ENCODE measurements around the gene ADAMTS15.

The ADAMTS15 gene, protein sequence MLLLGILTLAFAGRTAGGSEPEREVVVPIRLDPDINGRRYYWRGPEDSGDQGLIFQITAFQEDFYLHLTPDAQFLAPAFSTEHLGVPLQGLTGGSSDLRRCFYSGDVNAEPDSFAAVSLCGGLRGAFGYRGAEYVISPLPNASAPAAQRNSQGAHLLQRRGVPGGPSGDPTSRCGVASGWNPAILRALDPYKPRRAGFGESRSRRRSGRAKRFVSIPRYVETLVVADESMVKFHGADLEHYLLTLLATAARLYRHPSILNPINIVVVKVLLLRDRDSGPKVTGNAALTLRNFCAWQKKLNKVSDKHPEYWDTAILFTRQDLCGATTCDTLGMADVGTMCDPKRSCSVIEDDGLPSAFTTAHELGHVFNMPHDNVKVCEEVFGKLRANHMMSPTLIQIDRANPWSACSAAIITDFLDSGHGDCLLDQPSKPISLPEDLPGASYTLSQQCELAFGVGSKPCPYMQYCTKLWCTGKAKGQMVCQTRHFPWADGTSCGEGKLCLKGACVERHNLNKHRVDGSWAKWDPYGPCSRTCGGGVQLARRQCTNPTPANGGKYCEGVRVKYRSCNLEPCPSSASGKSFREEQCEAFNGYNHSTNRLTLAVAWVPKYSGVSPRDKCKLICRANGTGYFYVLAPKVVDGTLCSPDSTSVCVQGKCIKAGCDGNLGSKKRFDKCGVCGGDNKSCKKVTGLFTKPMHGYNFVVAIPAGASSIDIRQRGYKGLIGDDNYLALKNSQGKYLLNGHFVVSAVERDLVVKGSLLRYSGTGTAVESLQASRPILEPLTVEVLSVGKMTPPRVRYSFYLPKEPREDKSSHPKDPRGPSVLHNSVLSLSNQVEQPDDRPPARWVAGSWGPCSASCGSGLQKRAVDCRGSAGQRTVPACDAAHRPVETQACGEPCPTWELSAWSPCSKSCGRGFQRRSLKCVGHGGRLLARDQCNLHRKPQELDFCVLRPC

DNA sequence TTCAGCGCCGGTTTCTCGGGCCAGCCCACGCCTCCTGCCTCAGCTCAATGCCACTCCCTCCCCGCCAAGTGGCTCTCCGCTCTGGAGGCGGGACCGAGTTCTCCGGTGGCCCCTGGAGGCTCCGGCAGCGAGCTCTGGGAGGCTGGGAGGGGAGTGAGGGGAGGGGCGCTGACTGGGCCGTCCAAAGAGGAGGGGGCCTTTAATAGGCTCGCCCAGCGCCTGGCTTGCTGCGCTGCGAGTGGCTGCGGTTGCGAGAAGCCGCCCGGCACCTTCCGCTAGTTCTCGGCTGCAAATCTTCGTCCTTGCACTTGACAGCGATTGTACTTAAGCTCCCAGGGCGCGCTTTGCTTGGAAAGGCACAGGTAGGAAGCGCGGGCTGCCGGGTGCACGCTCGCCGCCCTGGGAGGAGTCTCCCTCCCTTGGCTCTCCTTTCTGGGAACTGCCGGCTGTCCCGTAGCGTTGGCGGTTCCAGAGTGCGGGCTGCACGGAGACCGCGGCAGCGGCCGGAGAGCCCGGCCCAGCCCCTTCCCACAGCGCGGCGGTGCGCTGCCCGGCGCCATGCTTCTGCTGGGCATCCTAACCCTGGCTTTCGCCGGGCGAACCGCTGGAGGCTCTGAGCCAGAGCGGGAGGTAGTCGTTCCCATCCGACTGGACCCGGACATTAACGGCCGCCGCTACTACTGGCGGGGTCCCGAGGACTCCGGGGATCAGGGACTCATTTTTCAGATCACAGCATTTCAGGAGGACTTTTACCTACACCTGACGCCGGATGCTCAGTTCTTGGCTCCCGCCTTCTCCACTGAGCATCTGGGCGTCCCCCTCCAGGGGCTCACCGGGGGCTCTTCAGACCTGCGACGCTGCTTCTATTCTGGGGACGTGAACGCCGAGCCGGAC is at the start of gene ADAMTS15:
Gene ADAMTS15, plus strand, starts transcription at position 230 of the 894 bp plus-strand sequence. Its CDS starts 329 bp downstream, at position 559.
- DNase-seq = peak; percentile 62

DNA sequence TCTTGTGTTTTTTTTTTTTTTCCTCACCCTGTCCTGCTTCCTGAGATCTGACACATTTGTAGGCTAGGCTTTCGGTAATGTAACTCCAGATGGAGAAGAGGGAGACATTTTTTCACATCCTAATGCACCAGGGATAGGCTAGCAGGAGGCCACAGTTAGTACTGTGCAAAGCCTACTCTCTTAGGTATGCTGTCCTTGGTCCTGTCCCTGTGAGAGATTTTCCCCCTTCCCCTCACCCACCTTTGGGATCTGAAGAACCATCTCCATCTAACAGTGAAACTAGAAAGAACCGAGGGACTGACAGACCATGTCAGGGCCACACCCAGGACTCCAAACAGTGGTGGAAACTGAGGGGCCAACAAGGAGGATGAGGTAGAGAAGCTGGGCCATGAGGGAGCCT is 49.2 kb upstream of the ADAMTS15 start:
- DNase-seq = no peak

DNA sequence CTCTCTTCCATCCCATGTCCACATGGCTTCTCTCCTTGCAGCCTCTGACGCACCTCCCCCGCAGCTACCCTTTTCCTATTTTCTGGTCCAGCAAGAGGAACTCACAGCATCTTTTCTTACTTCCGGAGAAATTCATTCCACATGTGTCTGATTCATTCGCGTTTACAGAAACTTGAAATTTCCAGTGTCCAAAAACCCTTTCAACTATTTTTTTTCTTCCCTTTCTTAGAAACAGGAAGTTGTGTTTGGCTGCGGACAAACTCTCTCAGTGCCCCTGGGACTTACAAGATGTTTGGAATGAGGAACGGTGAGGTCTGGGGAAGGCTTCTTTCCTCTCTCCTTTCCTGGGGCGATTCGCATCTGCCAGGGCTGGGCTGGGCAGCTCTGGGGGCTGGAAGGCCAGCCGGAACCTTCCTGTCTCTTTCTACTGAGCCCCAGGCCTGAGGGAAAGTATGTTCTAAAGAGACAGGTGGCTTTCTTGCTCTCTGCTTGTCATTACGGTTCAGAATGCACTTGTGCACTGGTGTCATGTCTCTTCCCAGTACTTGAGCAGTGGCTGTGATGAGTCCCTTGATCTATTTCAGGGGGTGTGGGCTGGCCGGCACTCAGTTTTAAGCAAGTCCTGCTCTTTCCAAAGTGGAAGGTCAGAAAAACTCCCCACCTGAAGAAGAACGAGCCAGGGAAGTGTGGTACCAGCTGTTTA is 47.5 kb upstream of the ADAMTS15 start:
- DNase-seq = no peak

DNA sequence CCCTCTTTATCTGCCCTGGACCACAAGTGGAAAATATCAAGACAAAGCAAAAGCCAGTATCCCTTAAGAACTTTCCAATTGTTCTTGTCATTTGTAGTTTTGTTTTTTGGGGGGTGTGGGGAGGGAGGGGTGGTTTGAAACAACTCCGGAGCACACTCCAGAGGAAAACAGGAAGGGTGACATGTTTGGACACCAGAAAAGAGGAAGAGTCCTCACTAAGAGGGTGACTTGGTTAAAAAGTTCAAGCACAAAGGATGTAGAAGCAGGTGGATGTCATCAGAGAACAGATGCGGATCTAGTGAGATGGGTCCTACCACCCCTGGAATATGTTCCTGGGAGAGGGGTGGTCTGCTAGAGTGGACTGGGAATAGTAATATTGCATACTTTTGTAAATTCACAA is 45.9 kb upstream of the ADAMTS15 start:
- DNase-seq = no peak

DNA sequence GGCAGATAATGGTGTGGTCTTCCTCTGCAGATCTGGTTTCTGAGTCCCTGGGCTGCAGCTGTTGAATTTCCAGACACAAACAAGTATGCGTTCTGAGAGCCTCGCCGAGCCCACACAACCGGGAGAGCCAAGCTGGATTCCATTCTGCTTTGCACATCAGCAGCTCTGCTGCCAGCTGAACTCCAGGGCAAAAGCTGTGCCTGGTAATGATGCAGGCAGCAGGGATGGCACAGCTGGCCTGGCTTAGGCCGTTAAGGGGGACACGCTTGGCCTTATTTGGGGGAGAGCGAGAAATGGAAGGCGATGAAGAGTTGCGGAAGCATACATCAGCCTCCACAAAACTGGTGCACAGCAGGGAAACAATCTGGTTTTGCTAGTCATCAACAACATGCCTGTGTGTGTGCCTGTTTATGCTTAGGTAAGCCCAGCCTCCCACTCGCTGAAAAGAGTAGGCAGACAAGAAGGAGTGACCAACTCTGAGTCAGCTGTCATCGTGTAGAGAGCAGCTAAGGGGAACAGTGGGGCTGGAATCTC is 45.1 kb upstream of the ADAMTS15 start:
- DNase-seq = no peak

DNA sequence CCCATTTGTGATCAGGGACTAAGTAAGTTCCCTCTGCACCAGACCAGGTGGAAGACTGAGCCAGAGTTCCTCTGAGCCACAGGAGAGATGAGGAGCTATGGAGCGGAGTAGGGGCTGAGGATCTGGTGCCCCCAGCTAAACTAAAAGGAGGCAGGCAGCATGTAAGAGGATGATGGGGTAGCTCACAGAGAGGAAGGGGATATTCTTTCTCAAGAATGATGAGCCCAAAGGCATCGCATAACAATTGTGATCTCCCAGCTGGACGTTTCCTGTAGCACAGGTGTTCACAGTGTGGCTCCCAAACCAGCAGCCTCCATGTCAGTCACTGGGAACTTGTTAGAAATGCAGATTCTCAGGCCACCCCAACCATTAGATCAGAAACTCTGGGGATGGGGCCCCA is 44.5 kb upstream of the ADAMTS15 start:
- no peak for DNase-seq

DNA sequence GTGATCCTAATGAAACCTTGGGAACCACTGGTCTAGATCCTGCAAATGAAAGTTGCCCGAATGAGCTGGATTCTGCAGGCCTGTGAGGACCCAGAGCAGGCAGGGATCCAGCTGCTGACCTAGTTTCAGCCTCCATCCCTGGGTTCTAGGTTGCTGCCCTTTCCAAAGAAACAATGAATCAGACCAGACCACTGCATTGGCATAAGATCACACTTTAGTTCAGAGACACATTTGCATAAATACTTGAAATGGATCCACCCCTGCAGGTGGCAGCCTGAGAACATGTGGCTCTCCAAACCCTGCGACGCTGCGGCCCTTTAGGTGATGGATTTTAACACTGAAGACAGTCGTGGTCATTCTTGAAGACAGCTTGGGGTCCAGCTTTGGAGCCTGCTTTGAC is 43.7 kb upstream of the ADAMTS15 start:
- no peak for DNase-seq

DNA sequence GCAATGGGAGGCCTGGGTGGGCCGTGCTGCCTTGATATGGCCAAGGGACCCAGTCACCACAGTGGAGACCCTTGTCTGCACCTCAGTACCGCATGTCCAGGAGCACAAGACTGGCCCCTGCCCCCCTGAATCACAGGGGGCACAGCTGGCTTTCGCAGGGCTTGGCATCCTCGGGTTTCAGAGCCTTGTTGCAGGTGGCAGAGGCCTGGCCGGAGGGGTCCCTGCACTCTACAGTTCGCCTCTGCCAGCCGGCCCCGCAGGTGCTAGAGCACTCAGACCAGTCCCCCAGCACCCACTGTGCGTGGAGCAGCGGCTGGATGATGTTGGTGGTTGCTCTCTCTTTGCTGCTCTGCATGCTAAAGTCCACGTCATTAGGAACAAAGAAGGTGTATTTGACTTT is 43.0 kb upstream of the ADAMTS15 start:
- DNase-seq = no peak

DNA sequence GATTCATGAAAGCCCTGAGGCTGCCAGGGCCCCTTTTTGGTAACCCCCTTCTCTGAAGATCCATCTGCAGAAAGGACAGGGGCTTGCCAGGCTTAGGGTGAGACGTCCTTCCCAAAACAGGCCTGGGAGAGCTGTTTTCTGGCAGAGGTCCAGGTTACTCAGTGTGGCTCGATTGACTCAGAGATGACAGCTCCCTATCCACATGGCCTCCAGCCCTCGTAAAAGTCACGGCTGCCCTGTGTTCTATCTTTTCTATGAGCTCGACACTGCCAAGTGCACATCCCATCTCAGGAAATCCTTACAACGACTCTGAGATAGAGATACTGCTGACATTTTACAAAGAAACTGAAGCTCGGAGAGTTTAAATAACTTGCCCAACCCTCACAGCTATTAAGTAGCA is 40.5 kb upstream of the ADAMTS15 start:
- no peak for DNase-seq

DNA sequence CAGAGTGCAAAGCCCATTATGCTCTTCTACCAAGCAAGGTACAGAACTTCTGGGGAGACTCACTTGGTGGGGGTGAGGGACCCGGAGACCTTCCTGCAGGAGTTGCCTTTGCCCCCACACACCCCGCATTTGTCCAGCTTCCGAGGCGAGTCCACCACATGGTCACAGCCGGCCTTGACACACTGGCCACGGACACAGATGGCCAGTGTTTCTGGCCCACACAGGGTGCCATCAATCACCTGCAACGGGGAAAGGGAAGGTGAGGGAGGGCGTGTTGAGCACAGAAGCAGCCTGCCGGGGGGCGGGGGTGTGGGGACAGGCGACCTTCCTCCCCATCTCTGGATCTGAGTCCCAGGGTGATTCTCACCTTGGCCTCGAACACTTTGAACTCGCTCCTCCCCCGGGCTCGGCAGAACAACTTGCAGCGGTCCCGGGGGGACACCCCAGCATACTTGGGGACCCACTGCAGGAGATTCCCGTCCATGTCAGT is 40.0 kb upstream of the ADAMTS15 start:
- no peak for DNase-seq

DNA sequence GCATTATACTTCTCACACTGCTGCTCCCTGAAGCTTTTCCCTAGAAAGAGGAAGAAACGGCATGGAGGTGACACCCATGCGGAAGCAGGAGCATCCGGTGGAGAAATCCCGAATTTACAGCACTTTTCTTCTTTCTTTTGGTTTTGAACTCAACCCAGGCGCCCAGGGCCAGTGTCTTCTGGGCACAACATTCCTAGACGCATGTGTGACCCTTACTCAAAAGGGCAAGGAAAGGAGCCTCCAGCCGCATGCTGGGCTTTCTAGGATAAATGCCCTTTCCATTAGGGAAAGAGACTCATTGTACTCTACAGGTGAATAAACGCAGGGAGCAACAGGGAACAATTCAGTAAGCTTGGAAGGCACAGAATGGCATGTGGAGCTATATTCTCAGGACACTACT is 39.5 kb upstream of the ADAMTS15 start:
- DNase-seq = no peak

DNA sequence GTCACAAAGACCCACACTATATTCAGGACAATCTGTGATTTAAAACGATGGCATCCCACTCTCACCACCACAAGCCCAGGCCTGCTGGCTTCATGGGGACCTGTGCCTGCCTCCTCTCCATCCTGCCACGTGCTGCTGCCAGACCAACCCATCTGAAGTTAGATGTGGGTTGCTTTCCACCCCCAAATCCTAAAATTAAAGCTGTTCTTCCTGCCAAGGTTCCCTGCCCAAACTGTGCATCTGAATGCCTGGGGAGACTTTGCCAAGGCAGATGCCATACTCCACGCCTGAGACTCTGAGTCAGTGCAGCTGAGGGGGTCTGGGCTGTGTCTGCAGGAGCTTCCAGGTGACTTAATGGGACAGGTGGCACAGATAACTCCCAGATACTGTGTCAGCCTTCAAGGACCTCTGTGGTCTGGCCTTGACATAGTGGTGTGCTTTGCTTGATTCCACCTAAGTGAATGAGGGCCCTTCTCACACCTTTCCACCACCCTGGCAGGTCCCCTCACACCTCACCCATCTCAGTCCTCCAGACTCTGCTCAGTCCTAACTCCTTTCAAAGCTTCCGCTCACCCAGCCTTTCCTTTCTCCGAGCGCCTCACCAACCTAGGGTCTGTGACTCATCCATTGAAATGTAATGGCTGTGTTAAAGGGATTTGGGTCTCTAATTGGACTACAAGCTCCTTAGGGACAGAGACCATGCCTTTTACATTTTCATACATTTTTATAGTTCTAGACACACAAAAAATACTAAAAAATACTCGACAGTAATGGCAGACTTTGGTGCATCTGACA is 38.7 kb upstream of the ADAMTS15 start:
- no peak for DNase-seq

DNA sequence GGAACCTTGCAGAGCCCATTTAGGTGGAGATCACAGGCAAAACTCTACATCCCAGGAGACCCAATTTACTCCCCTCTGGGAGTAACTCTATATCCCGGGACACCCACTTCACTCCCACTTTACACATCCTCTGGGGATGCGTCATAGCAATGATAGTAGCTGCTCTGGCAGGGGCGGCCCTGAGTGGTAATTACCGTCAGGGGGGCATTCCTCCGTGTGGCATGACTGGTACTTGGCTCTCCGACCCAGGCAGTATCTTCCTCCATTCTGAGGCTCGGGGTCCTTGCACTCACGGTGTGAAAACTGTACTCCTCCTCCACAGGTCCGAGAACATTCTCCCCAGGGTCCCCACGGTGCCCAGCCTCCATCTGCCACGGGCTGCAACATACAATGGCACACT is 37.2 kb upstream of the ADAMTS15 start:
- DNase-seq = no peak

DNA sequence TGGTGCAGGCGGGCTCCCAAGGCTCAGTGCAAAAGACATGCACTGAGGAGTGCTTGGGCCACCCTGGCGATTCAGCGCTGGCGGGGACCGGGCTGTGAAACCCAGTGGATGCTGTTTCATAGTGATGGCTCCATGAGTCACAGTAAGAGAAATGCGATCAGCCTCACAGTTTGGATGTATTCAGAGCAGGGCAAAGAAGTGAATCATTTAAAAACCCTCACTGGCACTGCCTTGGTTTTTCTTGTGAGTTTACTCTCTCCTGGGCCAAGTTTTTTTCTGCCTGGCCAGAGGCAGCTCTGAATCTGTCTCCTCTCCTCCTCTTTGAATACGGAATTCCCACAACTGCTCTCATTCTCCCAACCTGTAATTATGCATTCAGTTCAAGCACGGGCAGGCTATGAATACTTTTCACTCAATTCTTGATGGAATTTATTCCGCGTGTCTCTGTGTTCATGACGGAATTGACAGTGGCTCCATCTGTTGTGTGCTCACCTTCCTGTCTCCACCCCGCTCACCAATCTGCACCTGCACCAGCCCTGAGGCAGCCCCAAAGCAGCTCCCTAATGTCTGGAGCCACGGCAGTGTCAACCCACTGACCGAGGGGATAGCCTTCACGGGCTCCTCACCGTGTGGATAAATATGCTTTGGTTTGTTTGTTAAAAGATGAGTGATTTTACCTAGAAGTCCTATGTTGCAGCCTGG is 34.9 kb upstream of the ADAMTS15 start:
- DNase-seq = peak; percentile 51

DNA sequence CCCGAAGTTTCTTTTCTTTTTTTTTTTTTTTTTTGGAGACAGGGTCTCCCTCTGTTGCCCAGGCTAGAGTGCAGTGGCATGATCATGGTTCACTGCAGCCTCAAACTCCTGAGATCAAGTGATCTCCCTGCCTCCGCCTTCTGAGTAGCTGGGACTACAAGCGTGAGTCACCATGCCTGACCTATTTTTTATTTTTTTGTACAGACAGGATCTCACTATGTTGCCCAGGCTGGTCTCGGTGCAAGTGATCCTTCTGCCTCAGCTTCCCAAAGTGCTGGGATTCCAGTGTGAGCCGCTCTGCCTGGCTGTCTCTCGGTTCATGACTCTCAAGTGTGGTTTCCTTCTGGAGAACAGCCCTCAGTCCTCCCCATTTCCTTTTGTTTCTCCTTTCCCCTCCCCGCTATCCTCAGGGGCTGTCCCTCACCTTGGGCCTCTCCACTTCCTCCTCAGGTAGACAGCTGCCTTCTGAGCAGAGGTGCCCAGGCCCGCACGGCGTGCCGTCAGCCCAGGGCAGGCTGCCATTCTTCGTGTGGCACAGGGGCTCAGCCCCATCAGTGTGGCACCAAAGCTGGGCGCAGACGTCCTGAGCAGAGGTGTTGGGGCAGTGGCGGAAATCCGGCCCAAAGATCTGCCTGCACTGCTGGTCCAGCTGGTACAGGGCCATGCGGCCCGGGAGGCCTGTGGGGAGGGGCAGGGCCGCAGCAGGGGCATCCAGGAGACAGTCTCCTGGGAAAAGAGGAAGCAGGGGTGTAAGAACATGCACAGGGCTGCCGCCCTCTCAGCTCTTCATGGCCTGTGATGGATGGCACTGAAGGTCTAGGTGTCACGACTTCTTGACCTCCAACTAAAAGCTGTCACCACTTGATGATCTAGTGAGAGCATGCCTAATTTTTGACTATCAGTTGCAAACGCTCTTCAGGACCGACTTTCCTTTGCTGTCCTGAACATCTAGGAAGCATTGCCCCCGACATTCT is 34.1 kb upstream of the ADAMTS15 start:
- no peak for DNase-seq

DNA sequence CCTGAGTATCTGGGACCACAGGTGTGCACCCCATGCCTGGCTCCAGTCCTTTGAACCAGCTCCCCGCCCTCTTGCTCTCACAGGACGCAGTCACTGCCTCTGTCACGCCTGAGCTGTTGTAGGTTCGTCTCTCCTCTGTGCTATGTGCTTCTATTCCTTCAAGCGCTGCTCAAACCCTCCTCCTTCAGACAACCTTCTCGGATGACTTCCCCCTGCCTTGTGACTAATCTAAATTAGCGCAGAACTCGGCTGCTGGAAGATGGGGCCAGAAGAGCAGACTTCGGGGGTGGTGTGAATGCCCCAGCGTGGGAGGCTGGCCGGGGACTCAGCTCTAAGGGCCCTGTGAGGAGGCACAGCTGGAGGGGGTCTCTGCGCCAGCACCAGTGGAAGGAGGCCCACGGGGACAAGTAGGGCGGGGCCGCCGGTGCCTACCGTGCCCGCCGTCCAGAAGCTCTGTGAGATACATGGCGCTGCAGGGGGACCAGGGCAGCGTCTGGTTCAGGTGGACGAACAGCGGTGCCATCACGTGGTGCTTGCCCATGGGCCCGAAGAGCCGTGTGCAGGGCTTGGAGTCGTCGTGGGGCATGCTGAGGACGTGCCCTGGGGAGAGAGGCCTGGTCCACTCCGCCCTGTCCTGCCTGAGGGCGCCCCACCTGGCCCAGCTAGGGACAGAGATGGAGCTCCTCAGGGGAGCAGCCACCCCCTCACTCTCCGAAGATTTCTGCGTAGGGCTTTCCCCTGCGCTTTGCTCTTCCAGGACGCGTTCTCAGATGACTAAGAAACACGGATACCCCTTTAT is 32.5 kb upstream of the ADAMTS15 start:
- DNase-seq = no peak

DNA sequence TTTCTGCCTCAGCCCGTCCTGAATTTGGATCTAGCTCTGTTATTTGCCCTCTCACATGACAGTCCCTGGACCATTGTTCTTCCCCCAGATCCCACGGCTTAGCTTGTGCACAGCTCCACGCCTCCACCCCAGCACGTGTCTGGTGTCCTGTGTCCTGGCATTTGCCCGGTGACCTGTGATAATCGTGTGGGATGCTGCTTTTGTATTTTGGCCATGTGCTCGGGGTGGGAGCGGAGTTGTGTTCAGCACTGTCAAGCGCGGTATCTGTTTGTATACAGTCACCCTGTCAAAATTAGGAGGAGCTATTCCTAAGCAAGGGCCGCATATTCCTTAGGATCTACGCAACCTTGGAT is 31.9 kb upstream of the ADAMTS15 start:
- no peak for DNase-seq

DNA sequence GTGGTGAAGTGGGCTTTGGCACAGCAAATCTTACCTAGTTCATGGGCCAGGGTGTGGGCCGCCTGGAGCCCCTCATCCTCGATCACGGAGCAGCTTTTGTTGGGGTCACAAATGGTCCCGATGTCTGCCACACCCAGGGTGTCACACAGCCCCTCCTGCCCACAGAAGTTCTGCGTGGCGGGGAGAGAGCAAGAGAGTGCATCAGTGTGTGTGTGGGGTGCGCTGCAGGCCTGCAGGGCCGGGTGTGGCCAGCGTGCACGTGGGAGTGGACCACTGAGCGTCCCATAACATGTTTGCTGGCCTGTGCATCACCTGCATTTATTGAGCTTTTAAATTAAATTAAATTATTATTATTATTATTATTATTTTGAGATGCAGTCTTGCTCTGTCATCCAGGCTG is 31.5 kb upstream of the ADAMTS15 start:
- no peak for DNase-seq

Data from activated CD4-positive, alpha-beta T cell treated with anti-CD3 and anti-CD28 coated beads for 48 hours (primary cell).